Measurements from ENCODE around the gene ADD1. TPM values are rescaled to one million over a fixed set of nuclear protein-coding genes. Genes with fewer than 3 reads are reported as not detected.
A peak's percentile ranks its signal among the peaks of the same experiment; 100 is the strongest.
"Not testable (repeated sequence)": the region's sequence is repeated elsewhere in the genome, so short reads cannot be mapped to it uniquely, and the experiment has no call there.

The ADD1 gene
- polyA plus RNA-seq, 4 donors: 158 to 262 (median 177) TPM

- H3K36me3 ChIP-seq (ENCODE audit: control insufficient read depth in 3 of 3, insufficient read depth in 2 of 3, low read depth in 1 of 3, low read length in 3 of 3): peaks cover 2 to 96% (median 3%) of the 10 kb centered on the region in 3 donors
- no peak overlapping the region for H3K4me3 ChIP-seq (ENCODE audit: low read depth in 1 of 3, low read length in 3 of 3)
- H3K4me1 ChIP-seq (ENCODE audit: control insufficient read depth in 3 of 3, insufficient read depth in 2 of 3, low read depth in 1 of 3, low read length in 2 of 3): peaks cover 0 to 7% (median 0%) of the 10 kb centered on the region in 3 donors
- 84 to 90% (median 87%) methylated on average over 11 of the region's 11 CpGs for WGBS, 3 donors
- no peaks in the 10 kb centered on the region for H3K9me3 ChIP-seq (ENCODE audit: control insufficient read depth in 2 of 2, insufficient read depth in 1 of 2, low read depth in 1 of 2, low read length in 1 of 2)
- no peaks in the 10 kb centered on the region for H3K27me3 ChIP-seq (ENCODE audit: control insufficient read depth in 3 of 3, insufficient read depth in 3 of 3, low read length in 3 of 3)
- H3K27ac ChIP-seq (ENCODE audit: low read depth in 1 of 3, low read length in 2 of 3): no peak overlapping the region
- no peak for FAIRE-seq
- DNase-seq: no peak
Measured at GRCh38 chr4:2944091-2944482, 100.4 kb downstream of the ADD1 start.

GRCh38 chr4:2944586-2945526 lies 101.2 kb downstream of the ADD1 start:
- 89 to 93% (median 89%) methylated on average over 30 of the region's 30 CpGs for WGBS, 3 donors
- no peak overlapping the region for H3K27ac ChIP-seq (ENCODE audit: low read depth in 1 of 3, low read length in 2 of 3)
- FAIRE-seq (no peak), DNase-seq (no peak)
- peaks cover 0 to 7% (median 0%) of the 10 kb centered on the region in 3 donors for H3K4me1 ChIP-seq (ENCODE audit: control insufficient read depth in 3 of 3, insufficient read depth in 2 of 3, low read depth in 1 of 3, low read length in 2 of 3)
- no peaks in the 10 kb centered on the region for H3K27me3 ChIP-seq (ENCODE audit: control insufficient read depth in 3 of 3, insufficient read depth in 3 of 3, low read length in 3 of 3)
- peaks cover 2 to 96% (median 8%) of the 10 kb centered on the region in 3 donors for H3K36me3 ChIP-seq (ENCODE audit: control insufficient read depth in 3 of 3, insufficient read depth in 2 of 3, low read depth in 1 of 3, low read length in 3 of 3)
- H3K9me3 ChIP-seq (ENCODE audit: control insufficient read depth in 2 of 2, insufficient read depth in 1 of 2, low read depth in 1 of 2, low read length in 1 of 2): peaks cover 0 to 2% of the 10 kb centered on the region in 2 donors
- no peak overlapping the region for H3K4me3 ChIP-seq (ENCODE audit: low read depth in 1 of 3, low read length in 3 of 3)

GRCh38 chr4:2945619-2946604 lies 102.3 kb downstream of the ADD1 start:
- not testable (repeated sequence) for DNase-seq; H3K4me1 ChIP-seq (ENCODE audit: control insufficient read depth in 3 of 3, insufficient read depth in 2 of 3, low read depth in 1 of 3, low read length in 2 of 3); H3K4me3 ChIP-seq (ENCODE audit: low read depth in 1 of 3, low read length in 3 of 3); H3K27me3 ChIP-seq (ENCODE audit: control insufficient read depth in 3 of 3, insufficient read depth in 3 of 3, low read length in 3 of 3); FAIRE-seq; H3K9me3 ChIP-seq (ENCODE audit: control insufficient read depth in 2 of 2, insufficient read depth in 1 of 2, low read depth in 1 of 2, low read length in 1 of 2); H3K27ac ChIP-seq (ENCODE audit: low read depth in 1 of 3, low read length in 2 of 3)
- H3K36me3 ChIP-seq (ENCODE audit: control insufficient read depth in 3 of 3, insufficient read depth in 2 of 3, low read depth in 1 of 3, low read length in 3 of 3): peaks cover 4 to 91% (median 5%) of the 10 kb centered on the region in 3 donors
- 91 to 94% (median 93%) methylated on average over 28 of the region's 30 CpGs for WGBS, 3 donors

GRCh38 chr4:2946812-2947600 lies 103.4 kb downstream of the ADD1 start:
- Histone ChIP-seq H3K9me3 (ENCODE audit: control insufficient read depth in 2 of 2, insufficient read depth in 1 of 2, low read depth in 1 of 2, low read length in 1 of 2) (peaks cover 0 to 2% of the 10 kb centered on the region in 2 donors), H3K27ac (ENCODE audit: low read depth in 1 of 3, low read length in 2 of 3) (no peak overlapping the region), H3K36me3 (ENCODE audit: control insufficient read depth in 3 of 3, insufficient read depth in 2 of 3, low read depth in 1 of 3, low read length in 3 of 3) (peaks cover 8 to 90% (median 12%) of the 10 kb centered on the region in 3 donors), H3K4me3 (ENCODE audit: low read depth in 1 of 3, low read length in 3 of 3) (no peak overlapping the region), H3K4me1 (ENCODE audit: control insufficient read depth in 3 of 3, insufficient read depth in 2 of 3, low read depth in 1 of 3, low read length in 2 of 3) (peaks cover 0 to 7% (median 0%) of the 10 kb centered on the region in 3 donors), H3K27me3 (ENCODE audit: control insufficient read depth in 3 of 3, insufficient read depth in 3 of 3, low read length in 3 of 3) (no peaks in the 10 kb centered on the region)
- DNase-seq: peak; percentile 69 to 73
- 38 to 77% (median 61%) methylated on average over 19 of the region's 19 CpGs for WGBS, 3 donors
- no peak for FAIRE-seq

GRCh38 chr4:2947926-2948325 lies 104.3 kb downstream of the ADD1 start:
- WGBS, 3 donors: 84 to 89% (median 89%) methylated on average over 11 of the region's 11 CpGs
- Histone ChIP-seq H3K27me3 (ENCODE audit: control insufficient read depth in 3 of 3, insufficient read depth in 3 of 3, low read length in 3 of 3) (no peaks in the 10 kb centered on the region), H3K9me3 (ENCODE audit: control insufficient read depth in 2 of 2, insufficient read depth in 1 of 2, low read depth in 1 of 2, low read length in 1 of 2) (peaks cover 0 to 2% of the 10 kb centered on the region in 2 donors), H3K4me1 (ENCODE audit: control insufficient read depth in 3 of 3, insufficient read depth in 2 of 3, low read depth in 1 of 3, low read length in 2 of 3) (peaks cover 0 to 7% (median 0%) of the 10 kb centered on the region in 3 donors), H3K36me3 (ENCODE audit: control insufficient read depth in 3 of 3, insufficient read depth in 2 of 3, low read depth in 1 of 3, low read length in 3 of 3) (peaks cover 9 to 88% (median 13%) of the 10 kb centered on the region in 3 donors), H3K27ac (ENCODE audit: low read depth in 1 of 3, low read length in 2 of 3) (no peak overlapping the region), H3K4me3 (ENCODE audit: low read depth in 1 of 3, low read length in 3 of 3) (no peak overlapping the region)
- no peak for FAIRE-seq
- no peak for DNase-seq

GRCh38 chr4:2948895-2949781 lies 105.5 kb downstream of the ADD1 start:
- H3K27me3 ChIP-seq (ENCODE audit: control insufficient read depth in 3 of 3, insufficient read depth in 3 of 3, low read length in 3 of 3): no peaks in the 10 kb centered on the region
- peak; percentile 37 to 54 for DNase-seq
- peaks cover 0 to 7% (median 0%) of the 10 kb centered on the region in 3 donors for H3K4me1 ChIP-seq (ENCODE audit: control insufficient read depth in 3 of 3, insufficient read depth in 2 of 3, low read depth in 1 of 3, low read length in 2 of 3)
- no peak overlapping the region for H3K27ac ChIP-seq (ENCODE audit: low read depth in 1 of 3, low read length in 2 of 3)
- H3K4me3 ChIP-seq (ENCODE audit: low read depth in 1 of 3, low read length in 3 of 3): no peak overlapping the region
- no peak for FAIRE-seq
- peaks cover 0 to 2% of the 10 kb centered on the region in 2 donors for H3K9me3 ChIP-seq (ENCODE audit: control insufficient read depth in 2 of 2, insufficient read depth in 1 of 2, low read depth in 1 of 2, low read length in 1 of 2)
- peaks cover 10 to 84% (median 13%) of the 10 kb centered on the region in 3 donors for H3K36me3 ChIP-seq (ENCODE audit: control insufficient read depth in 3 of 3, insufficient read depth in 2 of 3, low read depth in 1 of 3, low read length in 3 of 3)
- 86 to 90% (median 89%) methylated on average over 14 of the region's 14 CpGs for WGBS, 3 donors

GRCh38 chr4:2949782-2950125 lies 106.1 kb downstream of the ADD1 start:
- DNase-seq (no peak), FAIRE-seq (no peak)
- Histone ChIP-seq H3K4me3 (ENCODE audit: low read depth in 1 of 3, low read length in 3 of 3) (no peak overlapping the region), H3K27ac (ENCODE audit: low read depth in 1 of 3, low read length in 2 of 3) (no peak overlapping the region), H3K36me3 (ENCODE audit: control insufficient read depth in 3 of 3, insufficient read depth in 2 of 3, low read depth in 1 of 3, low read length in 3 of 3) (peaks cover 10 to 83% (median 13%) of the 10 kb centered on the region in 3 donors), H3K4me1 (ENCODE audit: control insufficient read depth in 3 of 3, insufficient read depth in 2 of 3, low read depth in 1 of 3, low read length in 2 of 3) (peaks cover 0 to 7% (median 0%) of the 10 kb centered on the region in 3 donors), H3K27me3 (ENCODE audit: control insufficient read depth in 3 of 3, insufficient read depth in 3 of 3, low read length in 3 of 3) (no peaks in the 10 kb centered on the region), H3K9me3 (ENCODE audit: control insufficient read depth in 2 of 2, insufficient read depth in 1 of 2, low read depth in 1 of 2, low read length in 1 of 2) (peaks cover 0 to 2% of the 10 kb centered on the region in 2 donors)
- WGBS, 3 donors: 92 to 96% (median 95%) methylated on average over 11 of the region's 11 CpGs
